H1 (cell line): ENCODE measurements around the gene BEST3. TPM values are rescaled to one million over a fixed set of nuclear protein-coding genes. Genes with fewer than 3 reads are reported as not detected.

Experiments used
- CTCF ChIA-PET: fragments of 300-600 bp; sonication (Branson Sonifier 250); formaldehyde crosslinking; loops from one replicate; lab custom pipeline; 2021; ENCODE audit not compliant: partially characterized antibody; lab: Charles Lee
- POLR2A ChIA-PET: fragments of 300-600 bp; sonication (Branson Sonifier 250); formaldehyde crosslinking; loops from one replicate; lab custom pipeline; 2021; ENCODE audit warnings: inconsistent platforms; ENCODE audit not compliant: partially characterized antibody; lab: Charles Lee
- DNase-seq, 2 experiments: peaks; one replicate each; pipeline versions ENCODE4 v3.0.0 to v3.0.0-alpha.2; 2010 to 2022; ENCODE audit warnings: low spot score in 2 of 2, low read depth in 1 of 2, mixed read lengths in 1 of 2
- FAIRE-seq: peaks from 2 replicates; lab custom pipeline; 2011; peaks lifted over from hg19 to GRCh38; lab: Jason Lieb, UNC
- H2AFZ ChIP-seq: 2 replicates; pipeline ENCODE4 v1.8.1; 2012; ENCODE audit warnings: low read length, inconsistent platforms
- H2AK5ac ChIP-seq: 2 replicates; pipeline ENCODE4 v1.6.1; 2013; ENCODE audit warnings: low read depth, low read length
- H2BK120ac ChIP-seq: replicated peaks from 2 replicates; pipeline ENCODE3; 2013; ENCODE audit warnings: low read depth, low read length, inconsistent platforms
- H2BK12ac ChIP-seq: 2 replicates; pipeline ENCODE4 v1.6.1; 2013; ENCODE audit warnings: low read depth, low read length
- H2BK15ac ChIP-seq: 2 replicates; pipeline ENCODE4 v1.6.1; 2013; ENCODE audit warnings: low read length
- H2BK20ac ChIP-seq: 2 replicates; pipeline ENCODE4 v1.6.1; 2013; ENCODE audit warnings: low read length
- H2BK5ac ChIP-seq: 2 replicates; pipeline ENCODE4 v1.6.1; 2013; ENCODE audit warnings: low read depth, low read length
- H3K14ac ChIP-seq: 2 replicates; pipeline ENCODE4 v1.6.1; 2013; ENCODE audit warnings: inconsistent platforms; ENCODE audit not compliant: insufficient read length
- H3K18ac ChIP-seq: 2 replicates; pipeline ENCODE4 v1.6.1; 2013; ENCODE audit warnings: low read length; ENCODE audit errors: extremely low read depth
- H3K23ac ChIP-seq: 2 replicates; pipeline ENCODE4 v1.6.1; 2013; ENCODE audit warnings: inconsistent platforms; ENCODE audit not compliant: insufficient read length
- H3K23me2 ChIP-seq: 2 replicates; pipeline ENCODE4 v1.6.1; 2013; ENCODE audit warnings: low read depth, low read length
- H3K27ac ChIP-seq: 2 replicates; pipeline ENCODE4 v1.6.1; 2011; ENCODE audit warnings: low read depth, low read length, inconsistent platforms
- H3K27me3 ChIP-seq, 4 experiments: replicated peaks in 1 of 4; 1 replicate in 1 of 4; 2 replicates in 3 of 4; pipeline versions ENCODE4 v1.6.1 to v1.8.1; 2011 to 2013; ENCODE audit warnings: low read length in 3 of 4, mild to moderate bottlenecking in 3 of 4, inconsistent platforms in 2 of 4, mixed read lengths in 2 of 4, moderate library complexity in 1 of 4; ENCODE audit not compliant: control insufficient read depth in 3 of 4, insufficient read depth in 3 of 4; ENCODE audit errors: extremely low read depth in 1 of 4
- H3K36me3 ChIP-seq, 4 experiments: 2 replicates each; pipeline versions ENCODE4 v1.6.1 to v1.8.1; 2011 to 2013; ENCODE audit warnings: mild to moderate bottlenecking in 4 of 4, low read length in 3 of 4, moderate library complexity in 2 of 4, control low read depth in 1 of 4, inconsistent platforms in 1 of 4; ENCODE audit not compliant: insufficient read depth in 4 of 4, control insufficient read depth in 2 of 4
- H3K4ac ChIP-seq: replicated peaks from 2 replicates; pipeline ENCODE3; 2013; ENCODE audit warnings: low read length, low read depth, mixed read lengths, inconsistent platforms; ENCODE audit not compliant: insufficient read length
- H3K4me1 ChIP-seq, 4 experiments: replicated peaks in 1 of 4; 1 replicate in 1 of 4; 2 replicates in 3 of 4; pipeline versions ENCODE4 v1.6.1 to v1.8.1; 2011 to 2013; ENCODE audit warnings: low read length in 3 of 4, inconsistent platforms in 2 of 4, mixed read lengths in 1 of 4; ENCODE audit not compliant: insufficient read depth in 4 of 4, control insufficient read depth in 3 of 4
- H3K4me2 ChIP-seq, 2 experiments: 2 replicates each; pipeline versions ENCODE4 v1.6.1 to v1.8.1; 2011 to 2013; ENCODE audit warnings: low read depth in 2 of 2, low read length in 2 of 2, control low read depth in 1 of 2, inconsistent platforms in 1 of 2, mild to moderate bottlenecking in 1 of 2; ENCODE audit not compliant: insufficient read depth in 1 of 2
- H3K4me3 ChIP-seq, 4 experiments: fragments of 200-600, 300-600 bp in 1 of 4; sonication (generic), shearing (Covaris generic), sonication (Bioruptor Twin) in 1 of 4; 2 replicates each; pipeline versions ENCODE4 v1.5.1 to v1.8.1; 2011 to 2016; ENCODE audit warnings: low read length in 4 of 4, low read depth in 3 of 4, control low read depth in 2 of 4, inconsistent platforms in 2 of 4, mild to moderate bottlenecking in 2 of 4, mixed read lengths in 1 of 4, moderate library complexity in 1 of 4; ENCODE audit not compliant: insufficient read depth in 2 of 4; ENCODE audit errors: extremely low read depth in 1 of 4
- H3K56ac ChIP-seq: replicated peaks from 2 replicates; pipeline ENCODE3; 2013; ENCODE audit warnings: low read depth, mild to moderate bottlenecking, mixed read lengths, low read length, inconsistent platforms; ENCODE audit not compliant: insufficient read length
- H3K79me1 ChIP-seq: 2 replicates; pipeline ENCODE4 v1.6.1; 2013; ENCODE audit warnings: low read depth, low read length, control low read depth
- H3K79me2 ChIP-seq, 2 experiments: 2 replicates each; pipeline versions ENCODE4 v1.6.1 to v1.8.1; 2012 to 2013; ENCODE audit warnings: low read length in 2 of 2, mild to moderate bottlenecking in 2 of 2, inconsistent platforms in 1 of 2; ENCODE audit not compliant: insufficient read depth in 2 of 2, control insufficient read depth in 1 of 2
- H3K9ac ChIP-seq, 4 experiments: replicated peaks in 1 of 4; 1 replicate in 1 of 4; 2 replicates in 3 of 4; pipeline versions ENCODE4 v1.6.1 to v1.8.1; 2011 to 2013; ENCODE audit warnings: low read depth in 3 of 4, low read length in 3 of 4, control low read depth in 2 of 4, mild to moderate bottlenecking in 2 of 4, moderate library complexity in 2 of 4, inconsistent platforms in 1 of 4; ENCODE audit errors: extremely low read depth in 1 of 4
- H3K9me3 ChIP-seq, 2 experiments: 2 replicates each; pipeline versions ENCODE4 v1.6.1 to v1.8.1; 2012 to 2013; ENCODE audit warnings: mild to moderate bottlenecking in 2 of 2, moderate library complexity in 2 of 2, control low read depth in 1 of 2, inconsistent platforms in 1 of 2, low read depth in 1 of 2, low read length in 1 of 2, mixed read lengths in 1 of 2; ENCODE audit not compliant: insufficient read depth in 2 of 2
- H4K20me1 ChIP-seq, 2 experiments: replicated peaks in 1 of 2; 2 replicates each; pipeline versions ENCODE3 to v1.8.1; 2011 to 2013; ENCODE audit warnings: inconsistent platforms in 2 of 2, low read length in 2 of 2, mild to moderate bottlenecking in 1 of 2; ENCODE audit not compliant: insufficient read depth in 2 of 2, control insufficient read depth in 1 of 2
- H4K5ac ChIP-seq: 2 replicates; pipeline ENCODE4 v1.6.1; 2013; ENCODE audit warnings: low read length, low read depth, mixed read lengths, inconsistent platforms; ENCODE audit not compliant: insufficient read length
- H4K8ac ChIP-seq: 2 replicates; pipeline ENCODE4 v1.8.0; 2013; ENCODE audit warnings: mild to moderate bottlenecking, moderate library complexity, low read length, inconsistent platforms; ENCODE audit not compliant: insufficient read depth; ENCODE audit errors: extremely low read depth
- H4K91ac ChIP-seq: replicated peaks from 2 replicates; pipeline ENCODE3; 2013; ENCODE audit warnings: low read length, mixed read lengths, inconsistent platforms; ENCODE audit not compliant: insufficient read length
- ATF2 ChIP-seq: IDR thresholded peaks from 2 replicates; pipeline ENCODE4 v1.6.1; 2012; ENCODE audit warnings: low read length, inconsistent platforms
- BACH1 ChIP-seq: IDR thresholded peaks from 2 replicates; pipeline ENCODE4 v1.6.1; 2012; ENCODE audit warnings: low read length, improper control_type of control experiment
- BCL11A ChIP-seq, 2 experiments: IDR thresholded peaks; one replicate each; pipeline ENCODE4 v1.6.1; 2011; ENCODE audit warnings: low read depth in 2 of 2, low read length in 2 of 2, mild to moderate bottlenecking in 2 of 2
- CBX8 ChIP-seq: fragments of 300-800, 300-1000 bp; sonication (generic); IDR thresholded peaks from 2 replicates; pipeline ENCODE4 v1.7.1; 2016; ENCODE audit warnings: low read depth, low read length, borderline replicate concordance
- CREB1 ChIP-seq: IDR thresholded peaks from 2 replicates; pipeline ENCODE4 v1.6.1; 2012; ENCODE audit warnings: inconsistent platforms
- CTBP2 ChIP-seq: IDR thresholded peaks from 2 replicates; pipeline ENCODE4 v1.7.0; 2011; ENCODE audit warnings: borderline replicate concordance, mild to moderate bottlenecking, moderate library complexity, mixed read lengths, low read length; ENCODE audit not compliant: insufficient read depth, insufficient read length
- GTF2F1 ChIP-seq: IDR thresholded peaks from 2 replicates; pipeline ENCODE4 v1.6.1; 2012; ENCODE audit warnings: low read depth, low read length, improper control_type of control experiment, borderline replicate concordance
- MAFK ChIP-seq: IDR thresholded peaks from 2 replicates; pipeline ENCODE4 v1.6.1; 2012; ENCODE audit warnings: low read depth, mild to moderate bottlenecking, improper control_type of control experiment, low read length
- POU5F1 ChIP-seq: IDR thresholded peaks from 2 replicates; pipeline ENCODE4 v1.6.1; 2011; ENCODE audit warnings: low read depth, mild to moderate bottlenecking, low read length, moderate library complexity
- RNF2 ChIP-seq: fragments of 200-900, 300-1000 bp; sonication (generic); IDR thresholded peaks from 2 replicates; pipeline ENCODE4 v1.7.1; 2016; ENCODE audit warnings: borderline replicate concordance, low read depth, mild to moderate bottlenecking, antibody characterized with exemption, low read length; ENCODE audit not compliant: poor library complexity, severe bottlenecking; ENCODE audit errors: missing control alignments
- SP1 ChIP-seq: IDR thresholded peaks from 2 replicates; pipeline ENCODE4 v1.6.1; 2011; ENCODE audit warnings: low read depth, low read length
- YY1 ChIP-seq: IDR thresholded peaks from 2 replicates; pipeline ENCODE4 v1.6.1; 2011; ENCODE audit warnings: low read depth, mild to moderate bottlenecking, low read length
- WGBS, 2 experiments: shearing (Covaris generic) in 1 of 2; methylation state at CpG; one replicate each; pipeline versions ENCODE4 v1.1.6 to v1.1.7; 2013 to 2015; ENCODE audit warnings: low lambda C conversion rate in 2 of 2, mixed read lengths in 2 of 2, inconsistent platforms in 1 of 2, low coverage in 1 of 2, missing lambda C conversion rate in 1 of 2; ENCODE audit not compliant: insufficient replicate concordance in 2 of 2, insufficient coverage in 1 of 2, insufficient read length in 1 of 2; ENCODE audit errors: extremely low coverage in 1 of 2, missing lambda C conversion rate in 1 of 2; 5-methylcytosine and 5-hydroxymethylcytosine counted together
- polyA plus RNA-seq, 7 experiments: library from polyadenylated mRNA; depleted of rRNA in 3 of 7; stranded (reverse) in 5 of 7; unstranded in 2 of 7; fragments of >200 nt in 5 of 7; fragments of 200-250 nt in 2 of 7; gene quantifications; 1 replicate in 5 of 7; 2 replicates in 1 of 7; 4 replicates in 1 of 7; pipeline versions ENCODE4 v1.2.1 to v1.2.3, GENCODE V29; 2011 to 2013; ENCODE audit warnings: missing spikeins in 2 of 7, mixed read lengths in 2 of 7
- total RNA-seq: library from RNA; stranded (reverse); fragmentation: NEBNext Ultra II Directional; extraction: Animal tissue kit (Norgen Biotek cat#: 25700); gene quantifications from 2 replicates; pipeline ENCODE4 v1.2.1, GENCODE V29; 2021

BEST3 gene
- total and polyA plus RNA-seq, 2 of the 8 experiments (the other 6 are each of a cell fraction or from before 2014, with no cell fraction given): 0.17 TPM; not detected in 1

- H3K79me1 ChIP-seq: no peaks in the 10 kb centered on the region
- peaks cover 0 to 3% (median 0%) of the 10 kb centered on the region in 4 experiments; a peak in 3 of 7 replicates for H3K27me3 ChIP-seq
- no peak overlapping the region for H3K23ac ChIP-seq
- H4K5ac ChIP-seq: no peak overlapping the region
- H3K9ac ChIP-seq: no peak overlapping the region
- H3K9me3 ChIP-seq: peaks cover 3 to 5% of the 10 kb centered on the region in 2 experiments; a peak in 2 of 4 replicates
- peaks cover 0 to 24% of the 10 kb centered on the region in 2 experiments; a peak in 2 of 4 replicates for H3K79me2 ChIP-seq
- H2AK5ac ChIP-seq: no peak overlapping the region
- peaks cover 0 to 2% (median 0%) of the 10 kb centered on the region in 4 experiments; a peak in 1 of 7 replicates for H3K4me1 ChIP-seq
- peaks cover 7% of the 10 kb centered on the region for H3K23me2 ChIP-seq
- ChIA-PET CTCF (interaction anchor here (0.9 to 1.6 kb wide), 2 partner anchors 36 to 832 kb away, joined by 3 to 11 read pairs; no protein-coding TSS in a partner anchor), POLR2A (interaction anchor here (0.7 kb wide), 1 partner anchor 9 kb away, joined by 3 read pairs; no protein-coding TSS in a partner anchor)
- H3K18ac ChIP-seq: no peak overlapping the region
- H2BK120ac ChIP-seq: no peak overlapping the region
- H2BK12ac ChIP-seq: no peak overlapping the region
- H4K20me1 ChIP-seq: peaks cover 0 to 4% of the 10 kb centered on the region in 2 experiments
- no peak overlapping the region for H2BK20ac ChIP-seq
- no peak overlapping the region for H4K91ac ChIP-seq
- no peak overlapping the region for H2AFZ ChIP-seq
- no peak for FAIRE-seq
- no peak overlapping the region for H4K8ac ChIP-seq
- H2BK5ac ChIP-seq: no peak overlapping the region
- no peak overlapping the region for H3K56ac ChIP-seq
- H3K4me3 ChIP-seq: no peak overlapping the region
- no peak overlapping the region for H2BK15ac ChIP-seq
- TF ChIP-seq GTF2F1 (no peak), BACH1 (no peak), ATF2 (no peak), CTBP2 (no peak), MAFK (no peak), SP1 (no peak), BCL11A (IDR thresholded peaks at IDR 0.05; ENCODE audit: low read depth in 2 of 2, low read length in 2 of 2) (no peak), RNF2 (no peak), YY1 (no peak), CBX8 (no peak), CREB1 (no peak), POU5F1 (no peak)
- H3K36me3 ChIP-seq: peaks cover 0 to 3% (median 0%) of the 10 kb centered on the region in 4 experiments; a peak in 1 of 8 replicates
- DNase-seq: no peak
- H3K4ac ChIP-seq: no peak overlapping the region
- 93% methylated on average over 4 of the region's 4 CpGs; no CpG with 5 or more reads in 1 of the 2 experiments for WGBS, 2 experiments
- H3K4me2 ChIP-seq: no peak overlapping the region
- H3K27ac ChIP-seq: no peak overlapping the region
- no peak overlapping the region for H3K14ac ChIP-seq
Observed at GRCh38 chr12:69744109-69744508, 45.0 kb upstream of the BEST3 start.
